Type B pancreatic cell (in vitro differentiated cells): Measurements from ENCODE around the gene WDR89. TPM values are rescaled to one million over a fixed set of nuclear protein-coding genes. Genes with fewer than 3 reads are reported as not detected.
"Not testable (repeated sequence)": the region's sequence is repeated elsewhere in the genome, so short reads cannot be mapped to it uniquely, and the experiment has no call there.

Experiments used
- DNase-seq: peaks from one replicate; pipeline ENCODE4 v3.0.0; 2021; ENCODE audit warnings: mixed read lengths; ENCODE audit not compliant: unreplicated experiment; ENCODE audit errors: extremely low spot score
- H3K27ac Mint-ChIP-seq: 2 replicates; pipeline ENCODE4 v1.8.0; 2021; ENCODE audit warnings: mild to moderate bottlenecking, mixed read lengths
- H3K27me3 Mint-ChIP-seq: 2 replicates; pipeline ENCODE4 v1.8.0; 2021; ENCODE audit warnings: mixed read lengths
- H3K36me3 Mint-ChIP-seq: 2 replicates; pipeline ENCODE4 v1.8.0; 2021; ENCODE audit warnings: mixed read lengths
- H3K4me1 Mint-ChIP-seq: one replicate; pipeline ENCODE4 v1.8.0; 2021; ENCODE audit warnings: mixed read lengths; ENCODE audit not compliant: unreplicated experiment
- H3K4me3 Mint-ChIP-seq: 2 replicates; pipeline ENCODE4 v1.8.0; 2021; ENCODE audit warnings: mild to moderate bottlenecking, mixed read lengths
- H3K9me3 Mint-ChIP-seq: 2 replicates; pipeline ENCODE4 v1.8.0; 2021; ENCODE audit warnings: mixed read lengths
- total RNA-seq: library from RNA; stranded (reverse); gene quantifications from 2 replicates; pipeline ENCODE4 v1.2.1, GENCODE V29; 2021; ENCODE audit warnings: low replicate concordance
- TF ChIP-seq, protein P1 (sequence below): fragments of 200-600 bp; sonication (generic); conservative IDR thresholded peaks from 2 replicates; pipeline ENCODE4 v1.5.0; 2021; ENCODE audit warnings: antibody characterized with exemption, mild to moderate bottlenecking

Gene WDR89
- total RNA-seq, 1 donor from 2014 or later = 17.1 TPM

DNA sequence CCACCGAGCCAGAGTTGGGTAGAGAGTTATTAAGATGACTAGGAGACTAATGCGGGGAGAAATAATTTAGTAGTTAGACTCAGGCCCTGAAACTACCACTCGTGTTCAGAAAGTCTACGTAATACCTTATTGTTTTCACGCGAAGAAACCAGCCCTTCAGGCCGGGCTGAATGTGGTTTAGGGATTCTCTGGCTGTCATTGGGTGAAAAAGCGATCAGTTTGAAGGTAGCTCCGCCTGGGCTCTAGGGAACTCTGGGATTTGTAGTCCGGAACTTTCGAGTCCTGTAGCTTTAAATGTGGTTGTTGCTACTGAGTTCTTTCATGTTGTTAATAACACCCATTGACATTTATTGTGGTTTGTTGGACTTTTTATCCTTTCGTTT lies 549 bp upstream of the WDR89 start:
- Mint-ChIP-seq H3K9me3 (no peaks in the 10 kb centered on the region), H3K27ac (peak overlapping the region; percentile 97), H3K36me3 (peaks cover 9% of the 10 kb centered on the region), H3K4me3 (peak overlapping the region; percentile 93), H3K4me1 (peaks cover 15% of the 10 kb centered on the region), H3K27me3 (no peaks in the 10 kb centered on the region)
- TF ChIP-seq, protein P1, sequence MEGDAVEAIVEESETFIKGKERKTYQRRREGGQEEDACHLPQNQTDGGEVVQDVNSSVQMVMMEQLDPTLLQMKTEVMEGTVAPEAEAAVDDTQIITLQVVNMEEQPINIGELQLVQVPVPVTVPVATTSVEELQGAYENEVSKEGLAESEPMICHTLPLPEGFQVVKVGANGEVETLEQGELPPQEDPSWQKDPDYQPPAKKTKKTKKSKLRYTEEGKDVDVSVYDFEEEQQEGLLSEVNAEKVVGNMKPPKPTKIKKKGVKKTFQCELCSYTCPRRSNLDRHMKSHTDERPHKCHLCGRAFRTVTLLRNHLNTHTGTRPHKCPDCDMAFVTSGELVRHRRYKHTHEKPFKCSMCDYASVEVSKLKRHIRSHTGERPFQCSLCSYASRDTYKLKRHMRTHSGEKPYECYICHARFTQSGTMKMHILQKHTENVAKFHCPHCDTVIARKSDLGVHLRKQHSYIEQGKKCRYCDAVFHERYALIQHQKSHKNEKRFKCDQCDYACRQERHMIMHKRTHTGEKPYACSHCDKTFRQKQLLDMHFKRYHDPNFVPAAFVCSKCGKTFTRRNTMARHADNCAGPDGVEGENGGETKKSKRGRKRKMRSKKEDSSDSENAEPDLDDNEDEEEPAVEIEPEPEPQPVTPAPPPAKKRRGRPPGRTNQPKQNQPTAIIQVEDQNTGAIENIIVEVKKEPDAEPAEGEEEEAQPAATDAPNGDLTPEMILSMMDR = no peak
- peak; percentile 71 for DNase-seq

DNA sequence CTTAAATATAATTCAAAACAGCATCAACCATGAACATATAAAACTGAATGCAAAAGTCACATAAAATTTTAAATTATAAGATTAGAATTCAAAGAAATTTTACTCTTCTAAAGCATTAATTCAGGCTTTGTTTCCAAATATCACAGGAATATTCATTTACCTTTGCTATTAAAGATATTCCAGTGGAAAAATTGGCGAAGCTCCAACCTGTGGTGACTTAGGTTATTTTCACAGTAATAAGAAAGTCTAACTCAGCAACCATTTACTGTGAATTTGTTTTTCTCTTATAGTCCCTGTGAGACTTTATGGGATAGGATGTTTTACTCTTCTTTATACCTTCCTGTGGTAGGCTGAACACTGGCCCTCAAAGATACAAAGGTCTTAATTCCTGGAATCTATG lies 3.2 kb downstream of the WDR89 start:
- H3K36me3 Mint-ChIP-seq = peaks cover 33% of the 10 kb centered on the region
- peak overlapping the region; percentile 60 for H3K4me3 Mint-ChIP-seq
- no peak for DNase-seq
- H3K4me1 Mint-ChIP-seq = peaks cover 15% of the 10 kb centered on the region
- H3K27me3 Mint-ChIP-seq = no peaks in the 10 kb centered on the region
- TF ChIP-seq, protein P1 = no peak
- no peak overlapping the region for H3K27ac Mint-ChIP-seq
- peaks cover 16% of the 10 kb centered on the region for H3K9me3 Mint-ChIP-seq

DNA sequence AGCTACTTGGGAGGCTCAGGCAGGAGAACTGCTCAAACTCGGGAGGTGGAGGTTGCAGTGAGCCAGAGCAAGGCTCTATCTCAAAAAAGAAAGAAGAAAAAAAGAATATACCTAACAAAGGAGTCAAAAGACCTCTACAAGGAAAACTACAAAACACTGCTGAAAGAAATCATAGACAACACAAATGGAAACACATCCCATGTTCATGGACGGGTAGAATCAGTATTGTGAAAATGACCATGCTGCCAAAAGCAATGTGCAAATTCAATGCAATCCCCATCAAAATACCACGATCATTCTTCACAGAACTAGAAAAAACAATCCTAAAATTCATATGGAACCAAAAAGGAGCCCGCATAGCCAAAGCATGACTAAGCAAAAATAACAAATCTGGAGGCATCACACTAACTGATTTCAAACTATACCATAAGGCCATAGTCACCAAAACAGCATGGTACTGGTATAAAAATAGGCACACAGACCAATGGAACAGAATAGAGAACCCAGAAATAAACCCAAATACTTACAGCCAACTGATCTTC lies 5.5 kb downstream of the WDR89 start:
- peaks cover 15% of the 10 kb centered on the region for H3K4me1 Mint-ChIP-seq
- H3K27me3 Mint-ChIP-seq, H3K4me3 Mint-ChIP-seq, DNase-seq, H3K27ac Mint-ChIP-seq: not testable (repeated sequence)
- peaks cover 33% of the 10 kb centered on the region for H3K36me3 Mint-ChIP-seq
- H3K9me3 Mint-ChIP-seq = peaks cover 16% of the 10 kb centered on the region

DNA sequence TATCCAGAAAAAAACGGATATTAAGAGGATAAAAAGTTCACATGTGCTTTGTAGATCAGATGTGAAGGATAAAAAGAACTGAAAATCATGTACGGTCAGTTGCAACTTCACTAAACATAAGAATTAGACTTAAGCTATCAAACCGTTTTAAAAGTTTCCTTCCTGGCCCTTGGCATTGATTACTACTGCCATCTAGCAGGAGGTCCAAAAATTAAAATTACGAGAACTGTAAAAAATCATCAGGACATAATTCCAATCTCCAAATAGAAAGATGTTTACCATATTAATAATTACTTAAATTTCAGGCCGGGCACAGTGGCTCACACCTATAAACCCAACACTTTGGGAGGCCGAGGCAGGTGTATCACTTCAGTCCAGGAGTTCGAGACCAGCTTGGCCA lies 7.9 kb downstream of the WDR89 start:
- Mint-ChIP-seq H3K36me3 (peaks cover 28% of the 10 kb centered on the region), H3K4me1 (peaks cover 3% of the 10 kb centered on the region), H3K4me3 (no peak overlapping the region), H3K27me3 (no peaks in the 10 kb centered on the region), H3K9me3 (peaks cover 16% of the 10 kb centered on the region), H3K27ac (no peak overlapping the region)
- TF ChIP-seq, protein P1 = no peak
- DNase-seq = no peak

DNA sequence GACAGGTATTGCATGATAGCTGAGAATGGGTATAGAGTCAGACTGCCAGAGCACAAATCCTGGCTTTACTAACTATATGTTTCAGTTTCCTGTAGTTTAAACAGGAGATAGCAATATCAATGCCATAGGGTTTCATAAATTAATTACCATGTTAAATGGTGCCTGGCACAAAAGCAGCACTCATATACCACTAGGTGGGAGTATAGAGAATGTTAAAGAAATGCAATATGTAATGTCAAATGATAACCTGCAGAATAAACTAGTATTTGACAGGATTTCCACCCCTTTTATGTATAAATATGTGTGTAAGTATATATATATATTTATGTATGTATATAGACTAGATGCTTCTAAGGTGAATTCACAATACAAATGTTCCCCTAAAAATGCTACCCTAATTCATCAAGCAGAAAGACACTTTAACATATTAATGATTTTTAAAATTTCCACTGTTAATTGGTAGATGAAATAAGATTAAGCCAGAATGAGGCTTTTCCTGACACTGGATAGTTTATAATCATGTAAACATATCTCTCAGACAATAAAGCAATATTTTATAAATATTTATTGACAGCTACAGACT lies 8.6 kb downstream of the WDR89 start:
- TF ChIP-seq, protein P1 = peak; percentile 74
- Mint-ChIP-seq H3K27ac (no peak overlapping the region), H3K9me3 (peaks cover 16% of the 10 kb centered on the region), H3K27me3 (no peaks in the 10 kb centered on the region), H3K4me3 (no peak overlapping the region), H3K36me3 (peaks cover 25% of the 10 kb centered on the region), H3K4me1 (no peaks in the 10 kb centered on the region)
- no peak for DNase-seq

DNA sequence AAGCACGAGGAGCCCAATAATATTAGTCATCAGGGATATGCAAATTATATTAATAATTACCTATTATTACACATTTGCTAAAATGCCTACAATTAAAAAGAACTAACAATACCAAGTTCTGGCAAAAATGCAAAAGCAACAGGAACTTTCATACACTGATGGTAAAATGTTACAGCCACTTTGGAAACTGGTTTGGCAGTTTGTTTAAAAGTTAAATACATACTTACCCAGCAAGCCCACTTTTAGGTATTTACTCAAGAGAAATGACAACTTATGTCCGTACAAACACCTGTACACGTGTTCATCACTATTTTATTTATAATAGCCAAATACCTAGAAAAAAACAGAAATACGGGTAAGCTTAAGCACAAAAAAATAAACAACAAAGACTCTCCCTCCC lies 17.0 kb downstream of the WDR89 start:
- no peaks in the 10 kb centered on the region for H3K27me3 Mint-ChIP-seq
- no peak for DNase-seq
- no peak overlapping the region for H3K27ac Mint-ChIP-seq
- peaks cover 10% of the 10 kb centered on the region for H3K36me3 Mint-ChIP-seq
- TF ChIP-seq, protein P1 = no peak
- no peaks in the 10 kb centered on the region for H3K9me3 Mint-ChIP-seq
- H3K4me1 Mint-ChIP-seq = no peaks in the 10 kb centered on the region
- no peak overlapping the region for H3K4me3 Mint-ChIP-seq
